ENCODE data around the gene MB21D2.

- TF ChIP-seq ATF6 (CRISPR knock-in tag; IDR thresholded peaks at IDR 0.05) = no peak
- TF ChIP-seq, protein P1, sequence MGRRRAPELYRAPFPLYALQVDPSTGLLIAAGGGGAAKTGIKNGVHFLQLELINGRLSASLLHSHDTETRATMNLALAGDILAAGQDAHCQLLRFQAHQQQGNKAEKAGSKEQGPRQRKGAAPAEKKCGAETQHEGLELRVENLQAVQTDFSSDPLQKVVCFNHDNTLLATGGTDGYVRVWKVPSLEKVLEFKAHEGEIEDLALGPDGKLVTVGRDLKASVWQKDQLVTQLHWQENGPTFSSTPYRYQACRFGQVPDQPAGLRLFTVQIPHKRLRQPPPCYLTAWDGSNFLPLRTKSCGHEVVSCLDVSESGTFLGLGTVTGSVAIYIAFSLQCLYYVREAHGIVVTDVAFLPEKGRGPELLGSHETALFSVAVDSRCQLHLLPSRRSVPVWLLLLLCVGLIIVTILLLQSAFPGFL (CRISPR knock-in tag; IDR thresholded peaks at IDR 0.05; ENCODE audit: borderline replicate concordance) = no peak
- TF ChIP-seq, protein P2, sequence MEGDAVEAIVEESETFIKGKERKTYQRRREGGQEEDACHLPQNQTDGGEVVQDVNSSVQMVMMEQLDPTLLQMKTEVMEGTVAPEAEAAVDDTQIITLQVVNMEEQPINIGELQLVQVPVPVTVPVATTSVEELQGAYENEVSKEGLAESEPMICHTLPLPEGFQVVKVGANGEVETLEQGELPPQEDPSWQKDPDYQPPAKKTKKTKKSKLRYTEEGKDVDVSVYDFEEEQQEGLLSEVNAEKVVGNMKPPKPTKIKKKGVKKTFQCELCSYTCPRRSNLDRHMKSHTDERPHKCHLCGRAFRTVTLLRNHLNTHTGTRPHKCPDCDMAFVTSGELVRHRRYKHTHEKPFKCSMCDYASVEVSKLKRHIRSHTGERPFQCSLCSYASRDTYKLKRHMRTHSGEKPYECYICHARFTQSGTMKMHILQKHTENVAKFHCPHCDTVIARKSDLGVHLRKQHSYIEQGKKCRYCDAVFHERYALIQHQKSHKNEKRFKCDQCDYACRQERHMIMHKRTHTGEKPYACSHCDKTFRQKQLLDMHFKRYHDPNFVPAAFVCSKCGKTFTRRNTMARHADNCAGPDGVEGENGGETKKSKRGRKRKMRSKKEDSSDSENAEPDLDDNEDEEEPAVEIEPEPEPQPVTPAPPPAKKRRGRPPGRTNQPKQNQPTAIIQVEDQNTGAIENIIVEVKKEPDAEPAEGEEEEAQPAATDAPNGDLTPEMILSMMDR (IDR thresholded peaks at IDR 0.05) = peak; percentile 35; the same call in 1 of the 2 replicates
- TF ChIP-seq, protein P3, sequence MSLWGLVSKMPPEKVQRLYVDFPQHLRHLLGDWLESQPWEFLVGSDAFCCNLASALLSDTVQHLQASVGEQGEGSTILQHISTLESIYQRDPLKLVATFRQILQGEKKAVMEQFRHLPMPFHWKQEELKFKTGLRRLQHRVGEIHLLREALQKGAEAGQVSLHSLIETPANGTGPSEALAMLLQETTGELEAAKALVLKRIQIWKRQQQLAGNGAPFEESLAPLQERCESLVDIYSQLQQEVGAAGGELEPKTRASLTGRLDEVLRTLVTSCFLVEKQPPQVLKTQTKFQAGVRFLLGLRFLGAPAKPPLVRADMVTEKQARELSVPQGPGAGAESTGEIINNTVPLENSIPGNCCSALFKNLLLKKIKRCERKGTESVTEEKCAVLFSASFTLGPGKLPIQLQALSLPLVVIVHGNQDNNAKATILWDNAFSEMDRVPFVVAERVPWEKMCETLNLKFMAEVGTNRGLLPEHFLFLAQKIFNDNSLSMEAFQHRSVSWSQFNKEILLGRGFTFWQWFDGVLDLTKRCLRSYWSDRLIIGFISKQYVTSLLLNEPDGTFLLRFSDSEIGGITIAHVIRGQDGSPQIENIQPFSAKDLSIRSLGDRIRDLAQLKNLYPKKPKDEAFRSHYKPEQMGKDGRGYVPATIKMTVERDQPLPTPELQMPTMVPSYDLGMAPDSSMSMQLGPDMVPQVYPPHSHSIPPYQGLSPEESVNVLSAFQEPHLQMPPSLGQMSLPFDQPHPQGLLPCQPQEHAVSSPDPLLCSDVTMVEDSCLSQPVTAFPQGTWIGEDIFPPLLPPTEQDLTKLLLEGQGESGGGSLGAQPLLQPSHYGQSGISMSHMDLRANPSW (CRISPR knock-in tag; conservative IDR thresholded peaks at IDR 0.05; ENCODE audit: low read depth) = no peak
These were observed 104.8 kb downstream of the MB21D2 start for GRCh38 chr3:192812743-192813383.

Data from WTC11 (cell line).